Measurements from ENCODE around the gene OR1Q1.
A peak's percentile ranks its signal among the peaks of the same experiment; 100 is the strongest.
"Not testable (repeated sequence)": the region's sequence is repeated elsewhere in the genome, so short reads cannot be mapped to it uniquely, and the experiment has no call there.

The OR1Q1 gene, protein sequence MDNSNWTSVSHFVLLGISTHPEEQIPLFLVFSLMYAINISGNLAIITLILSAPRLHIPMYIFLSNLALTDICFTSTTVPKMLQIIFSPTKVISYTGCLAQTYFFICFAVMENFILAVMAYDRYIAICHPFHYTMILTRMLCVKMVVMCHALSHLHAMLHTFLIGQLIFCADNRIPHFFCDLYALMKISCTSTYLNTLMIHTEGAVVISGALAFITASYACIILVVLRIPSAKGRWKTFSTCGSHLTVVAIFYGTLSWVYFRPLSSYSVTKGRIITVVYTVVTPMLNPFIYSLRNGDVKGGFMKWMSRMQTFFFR

DNA sequence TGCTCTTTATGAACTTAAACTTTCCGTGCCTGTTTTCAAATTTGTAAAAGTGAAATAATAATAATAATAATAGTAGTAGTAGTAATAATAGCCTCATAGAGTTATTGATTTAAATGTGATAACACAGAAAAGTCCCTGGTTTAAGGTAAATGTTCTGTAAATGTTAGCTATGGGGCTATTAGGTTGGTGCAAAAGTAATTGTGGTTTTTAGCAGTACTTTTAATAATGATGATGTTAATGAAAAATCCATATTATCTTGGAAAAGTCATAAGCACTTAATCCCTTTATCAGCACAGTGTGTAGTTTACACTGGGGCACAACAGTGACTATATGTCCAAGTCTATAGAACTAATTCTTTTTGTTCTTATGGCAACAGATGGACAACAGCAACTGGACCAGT, at the start of gene OR1Q1:
TSS of gene OR1Q1 (plus strand) at position 377 of the 400 bp plus-strand sequence. CDS start at position 377, 0 bp downstream.
- DNase-seq (ENCODE audit: low spot score) = no peak

DNA sequence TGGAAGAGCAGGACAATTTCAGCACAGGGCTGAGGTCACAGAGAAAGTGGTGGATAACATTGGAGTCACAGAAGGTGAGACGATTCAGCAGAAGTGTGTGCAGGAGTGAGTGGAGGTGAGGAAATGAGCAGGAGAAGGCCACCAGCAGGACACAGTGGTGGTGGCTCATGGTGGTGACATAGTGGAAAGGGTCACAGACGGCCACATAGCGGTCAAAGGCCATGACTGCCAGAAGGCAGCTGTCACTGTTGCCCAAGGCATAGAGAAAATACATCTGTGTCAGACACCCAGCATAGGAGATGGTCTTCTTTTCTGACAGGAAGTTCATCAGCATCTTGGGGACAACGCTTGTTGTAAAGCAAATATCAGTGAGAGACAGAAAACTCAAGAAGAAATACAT, 46.6 kb upstream of the OR1Q1 start:
- no peak for DNase-seq (ENCODE audit: low spot score)

DNA sequence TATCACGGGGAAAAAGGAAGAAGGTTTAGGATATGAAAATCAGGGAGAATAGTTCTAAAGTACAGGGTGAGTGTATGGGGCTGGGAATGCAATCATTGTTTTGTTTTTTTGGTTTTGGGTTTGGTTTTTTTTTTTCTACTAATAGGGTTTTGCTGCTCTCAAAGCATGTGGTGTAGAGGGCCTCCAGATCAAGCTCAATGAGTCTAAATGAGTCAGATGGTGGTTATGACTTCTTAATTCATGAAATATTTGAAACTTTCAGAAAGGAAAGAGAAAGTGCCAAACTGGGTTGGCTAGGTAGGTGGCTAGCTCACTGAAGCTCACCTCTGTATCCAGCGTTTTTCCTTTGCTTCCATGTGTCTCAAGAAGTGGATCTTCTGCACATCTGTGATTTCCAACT, 42.1 kb upstream of the OR1Q1 start:
- DNase-seq (ENCODE audit: low spot score) = peak; percentile 60

DNA sequence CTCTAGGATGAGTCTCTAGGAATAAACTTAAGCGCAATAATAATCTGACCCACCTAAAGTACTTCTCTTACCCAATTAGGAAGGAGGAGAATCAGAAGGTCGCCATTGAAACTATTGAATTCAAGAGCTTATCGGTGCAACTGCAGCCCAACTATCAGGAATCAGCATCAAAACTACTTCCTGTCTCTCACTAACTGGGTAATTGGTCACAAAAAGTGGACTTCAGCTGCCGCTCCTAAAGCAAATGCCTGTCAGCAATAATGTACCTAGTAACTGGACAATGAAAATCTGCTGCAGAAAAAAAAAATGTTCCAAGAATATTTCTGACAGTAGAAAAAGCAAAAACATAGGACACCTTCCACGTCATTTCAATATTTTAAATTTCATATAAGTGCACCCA, 34.7 kb upstream of the OR1Q1 start:
- no peak for DNase-seq (ENCODE audit: low spot score)

DNA sequence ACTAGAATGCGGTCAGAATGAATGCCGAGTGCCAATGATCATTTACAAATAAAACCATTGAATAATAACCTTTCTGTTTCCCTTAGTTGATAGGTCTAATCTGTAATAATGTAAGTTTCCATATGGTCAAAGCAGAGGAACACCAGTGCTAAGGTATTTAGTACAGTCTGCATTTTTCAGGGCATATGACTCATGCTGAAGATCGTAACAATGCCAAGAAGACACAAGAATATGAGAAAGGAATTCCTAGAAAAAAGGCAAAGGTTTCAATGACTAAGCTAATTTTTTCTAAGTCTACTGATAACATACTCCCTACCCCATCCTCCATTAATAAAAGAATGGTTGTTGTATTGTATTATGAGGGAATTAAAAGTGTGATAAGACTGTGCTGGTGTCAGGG, 34.2 kb upstream of the OR1Q1 start:
- DNase-seq (ENCODE audit: low spot score) = peak; percentile 69

DNA sequence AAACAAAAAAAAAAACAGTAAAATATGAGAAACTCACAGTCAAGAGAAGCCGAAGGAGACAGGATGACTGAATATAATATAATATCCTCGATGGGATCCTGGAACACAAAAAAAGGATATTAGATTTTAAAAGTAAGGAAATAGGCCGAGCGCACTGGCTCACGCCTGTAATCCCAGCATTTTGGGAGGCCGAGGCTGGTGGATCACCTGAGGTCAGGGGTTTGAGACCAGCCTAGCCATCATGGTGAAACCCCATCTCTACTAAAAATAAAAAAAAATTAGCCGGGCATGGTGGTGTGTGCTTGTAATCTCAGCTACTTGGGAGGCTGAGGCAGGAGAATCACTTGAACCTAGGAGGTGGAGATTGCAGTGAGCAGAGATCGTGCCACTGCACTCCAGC, 31.3 kb upstream of the OR1Q1 start, which contains the start of gene OR1L8:
TSS of gene OR1L8 (minus strand) at position 101 of the 400 bp plus-strand sequence. CDS start 14,907 bp downstream, outside the sequence.
- DNase-seq (ENCODE audit: low spot score) = not testable (repeated sequence)

DNA sequence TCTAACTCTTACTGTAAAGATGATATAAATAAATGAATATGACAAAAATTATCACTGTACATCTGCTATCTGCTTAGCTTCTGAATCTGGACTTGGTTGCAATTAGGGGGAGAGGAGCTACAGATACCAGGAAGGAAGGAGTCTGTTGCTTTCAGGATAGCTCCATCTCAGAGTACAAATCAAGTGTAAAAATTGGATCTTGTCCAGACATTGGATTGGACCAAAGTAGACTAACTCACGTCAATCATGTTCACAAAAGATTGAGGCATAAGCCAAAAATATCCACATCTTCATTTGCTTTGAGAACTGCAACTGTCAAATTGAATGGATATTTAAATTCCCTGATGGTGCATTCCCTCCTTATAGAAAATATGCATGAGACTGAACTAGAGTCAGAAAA, 8.8 kb upstream of the OR1Q1 start:
- DNase-seq (ENCODE audit: low spot score) = no peak

DNA sequence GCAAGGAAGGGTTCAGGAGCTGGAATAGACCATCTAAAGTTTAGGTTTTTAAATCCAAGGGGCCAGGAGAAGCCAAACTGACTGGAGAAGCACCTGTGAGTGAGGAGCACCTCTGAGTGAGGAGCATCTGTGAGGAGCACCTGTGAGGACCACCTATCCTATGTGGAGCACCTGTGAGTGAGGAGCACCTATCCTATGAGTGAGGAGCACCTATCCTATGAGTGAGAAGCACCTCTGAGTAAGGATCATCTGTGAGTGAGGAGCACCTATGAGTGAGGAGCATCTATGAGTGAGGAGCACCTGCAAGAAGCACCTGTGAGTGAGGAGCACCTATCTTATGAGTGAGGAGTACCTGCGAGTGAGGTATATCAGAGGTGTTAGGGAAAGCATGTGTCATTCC, 8.0 kb upstream of the OR1Q1 start:
- DNase-seq (ENCODE audit: low spot score) = no peak

DNA sequence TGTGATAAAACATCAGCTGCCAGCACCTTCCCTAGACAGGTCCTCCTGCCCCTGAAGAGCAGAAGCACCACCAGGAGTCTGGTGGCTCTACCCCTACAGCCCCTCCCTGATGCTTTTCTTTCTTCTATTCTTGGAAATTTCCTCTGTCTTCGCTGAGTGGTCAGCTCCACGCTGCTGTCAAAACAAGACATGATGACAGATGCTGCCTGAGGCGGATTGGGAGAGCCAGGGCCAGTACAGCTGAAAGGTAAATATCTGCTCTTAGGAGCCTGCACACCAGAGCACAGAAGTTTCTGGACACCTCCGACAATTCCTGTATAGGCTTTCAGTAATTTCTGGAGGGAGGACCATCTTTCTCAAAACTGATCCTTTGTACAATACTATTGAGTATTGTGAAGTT, 4.7 kb upstream of the OR1Q1 start:
- no peak for DNase-seq (ENCODE audit: low spot score)

DNA sequence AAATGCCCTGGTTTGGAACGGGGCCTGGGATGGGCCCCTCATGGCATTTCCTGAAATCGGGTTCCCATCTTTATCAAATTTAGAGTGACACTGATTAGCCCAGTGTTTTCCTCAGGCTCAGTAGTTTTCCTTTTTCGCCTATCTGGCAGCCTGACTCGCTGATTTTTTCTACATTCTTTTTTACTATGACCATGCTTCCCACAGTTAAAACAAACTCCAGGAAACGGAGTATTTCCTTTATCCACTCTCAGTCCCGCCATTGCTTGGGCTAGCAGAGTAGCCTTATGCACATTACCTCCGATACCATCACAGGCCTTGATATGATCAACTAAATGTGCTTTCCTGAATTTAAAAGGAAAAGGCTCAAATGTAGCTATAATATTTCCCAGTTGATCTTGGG, 5.5 kb downstream of the OR1Q1 start:
- no peak for DNase-seq (ENCODE audit: low spot score)

DNA sequence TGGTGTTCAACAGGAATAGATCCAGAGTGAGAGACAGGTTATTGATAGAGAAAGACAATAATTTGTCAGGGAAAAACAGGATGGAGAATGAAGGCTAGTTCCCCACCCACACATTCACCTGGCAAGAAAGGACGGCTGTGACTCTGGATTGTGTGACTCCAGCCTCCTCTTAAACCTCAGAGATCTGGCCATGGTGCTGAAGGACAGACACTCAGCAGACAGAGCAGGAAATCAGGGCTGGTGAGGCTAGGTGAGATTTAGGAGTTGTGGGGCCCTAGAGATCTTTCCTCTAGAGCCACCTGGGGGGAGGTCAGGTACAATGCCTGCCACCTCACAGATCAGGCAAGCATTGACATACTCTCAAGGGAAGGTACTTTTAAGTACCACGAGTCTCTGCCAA, 27.7 kb downstream of the OR1Q1 start:
- DNase-seq (ENCODE audit: low spot score) = peak; percentile 7

DNA sequence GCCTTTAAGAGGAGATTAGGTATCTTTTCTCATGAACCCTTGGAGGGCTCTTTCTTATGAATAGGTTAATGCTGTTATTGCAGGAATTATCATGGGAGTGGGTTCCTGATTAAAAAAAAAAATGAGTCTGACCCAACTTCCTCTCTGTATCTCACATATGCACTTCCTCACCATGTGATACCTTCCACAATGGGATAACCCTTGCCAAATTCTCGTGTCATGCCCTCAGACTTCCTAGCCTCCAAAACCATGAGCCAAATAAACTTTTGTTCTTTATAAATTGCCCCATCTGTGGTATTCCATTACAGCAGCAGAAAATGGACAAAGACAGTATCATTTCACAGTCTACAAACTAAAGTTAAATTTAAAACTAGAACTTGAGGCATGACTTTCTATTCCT, 41.8 kb downstream of the OR1Q1 start:
- DNase-seq (ENCODE audit: low spot score) = no peak

DNA sequence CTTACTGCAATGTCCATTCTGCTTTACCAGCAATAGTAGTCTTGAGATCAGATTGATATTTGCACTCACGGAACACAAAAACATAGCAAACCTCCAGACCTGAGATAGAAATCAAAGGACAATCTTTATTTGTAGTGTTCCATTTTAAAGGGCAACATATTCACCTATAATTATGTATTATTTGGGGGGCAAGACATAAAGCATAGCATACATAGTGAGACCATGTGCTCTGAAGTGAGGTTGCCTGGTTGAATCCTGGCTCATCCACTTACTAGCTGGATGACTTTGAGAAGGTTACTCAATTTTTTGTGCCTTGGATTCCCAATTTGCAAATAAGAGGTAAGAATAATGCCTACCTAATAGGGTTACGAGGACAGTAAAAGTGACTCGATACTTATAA, 43.0 kb downstream of the OR1Q1 start, which contains the start of gene OR1B1:
TSS of gene OR1B1 (minus strand) at position 101 of the 400 bp plus-strand sequence.
- no peak for DNase-seq (ENCODE audit: low spot score)

DNA sequence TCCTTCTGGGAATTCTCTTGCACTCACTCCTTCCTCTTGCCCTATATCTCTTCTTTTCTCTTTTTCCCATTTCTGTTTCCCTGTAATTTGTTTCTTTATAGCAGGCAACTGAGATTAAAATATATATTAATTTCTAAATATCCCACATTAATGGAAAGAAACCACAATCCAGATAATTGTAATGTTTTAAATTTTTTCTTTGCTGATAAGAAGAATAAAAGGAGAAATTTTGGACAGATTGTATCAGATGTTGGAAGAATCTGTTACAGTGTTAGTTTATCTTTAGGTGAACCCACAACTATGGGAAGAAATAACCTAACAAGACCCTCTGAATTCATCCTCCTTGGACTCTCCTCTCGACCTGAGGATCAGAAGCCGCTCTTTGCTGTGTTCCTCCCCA, 46.9 kb downstream of the OR1Q1 start, which contains the start of gene OR1L1:
TSS of gene OR1L1 (plus strand) at position 301 of the 400 bp plus-strand sequence. CDS start at position 301, 0 bp downstream.
- no peak for DNase-seq (ENCODE audit: low spot score)
